Common myeloid progenitor, CD34-positive (primary cell): ENCODE data around the gene GXYLT1.

Experiments
- CTCF ChIA-PET: fragments of 350-600 bp; sonication (Branson Sonifier 250); formaldehyde crosslinking; loops from one replicate; lab custom pipeline; 2021; ENCODE audit warnings: antibody characterized with exemption; lab: Charles Lee
- POLR2A ChIA-PET: fragments of 350-600 bp; sonication (Branson Sonifier 250); formaldehyde crosslinking; loops from one replicate; lab custom pipeline; 2021; ENCODE audit warnings: antibody characterized with exemption; lab: Charles Lee
- DNase-seq, 3 donors: peaks; one replicate each; pipeline versions ENCODE4 v3.0.0 to v3.0.0-alpha.2; 2013
- H3K27ac ChIP-seq, 2 experiments: 1 replicate in 1 of 2; 2 replicates in 1 of 2; pipeline ENCODE4 v1.7.0; 2013; ENCODE audit warnings: inconsistent platforms in 2 of 2, low read length in 2 of 2, mild to moderate bottlenecking in 2 of 2, low read depth in 1 of 2, moderate library complexity in 1 of 2; ENCODE audit not compliant: severe bottlenecking in 2 of 2, insufficient read depth in 1 of 2, poor library complexity in 1 of 2
- H3K27me3 ChIP-seq, 5 experiments: replicated peaks in 2 of 5; 1 replicate in 3 of 5; 2 replicates in 2 of 5; pipeline versions ENCODE4 v1.6.1 to v1.7.0; 2013; ENCODE audit warnings: low read length in 4 of 5, mild to moderate bottlenecking in 2 of 5, moderate library complexity in 2 of 5, inconsistent platforms in 1 of 5; ENCODE audit not compliant: insufficient read depth in 5 of 5, control insufficient read depth in 4 of 5
- H3K36me3 ChIP-seq, 4 experiments: 1 replicate in 2 of 4; 2 replicates in 2 of 4; pipeline versions ENCODE4 v1.6.1 to v1.7.0; 2013; ENCODE audit warnings: low read length in 3 of 4, control low read depth in 1 of 4, mild to moderate bottlenecking in 1 of 4; ENCODE audit not compliant: control insufficient read depth in 4 of 4, insufficient read depth in 4 of 4
- H3K4me1 ChIP-seq, 4 experiments: 1 replicate in 3 of 4; 2 replicates in 1 of 4; pipeline versions ENCODE4 v1.6.1 to v1.7.1; 2013; ENCODE audit warnings: low read length in 3 of 4, mild to moderate bottlenecking in 3 of 4, control low read depth in 1 of 4, inconsistent platforms in 1 of 4, moderate library complexity in 1 of 4; ENCODE audit not compliant: control insufficient read depth in 4 of 4, insufficient read depth in 4 of 4; ENCODE audit errors: control extremely low read depth in 1 of 4
- H3K4me3 ChIP-seq, 7 experiments: 1 replicate in 4 of 7; 2 replicates in 3 of 7; pipeline versions ENCODE4 v1.5.1 to v1.7.0; 2013; ENCODE audit warnings: mild to moderate bottlenecking in 7 of 7, low read length in 6 of 7, moderate library complexity in 6 of 7, inconsistent platforms in 2 of 7, low read depth in 2 of 7, control low read depth in 1 of 7; ENCODE audit not compliant: insufficient read depth in 4 of 7, control insufficient read depth in 1 of 7; ENCODE audit errors: extremely low read depth in 1 of 7
- H3K9me3 ChIP-seq, 5 experiments: 1 replicate in 4 of 5; 2 replicates in 1 of 5; pipeline versions ENCODE4 v1.6.1 to v1.7.1; 2013; ENCODE audit warnings: low read length in 4 of 5, mild to moderate bottlenecking in 2 of 5, inconsistent platforms in 1 of 5, low read depth in 1 of 5, moderate library complexity in 1 of 5; ENCODE audit not compliant: control insufficient read depth in 4 of 5, insufficient read depth in 2 of 5; ENCODE audit errors: control extremely low read depth in 1 of 5
- WGBS: methylation state at CpG from one replicate; pipeline ENCODE4 v1.1.5; 2013; ENCODE audit not compliant: insufficient coverage; 5-methylcytosine and 5-hydroxymethylcytosine counted together

Gene GXYLT1

GRCh38 chr12:42167711-42168110 is 23.0 kb upstream of the GXYLT1 start:
- H3K9me3 ChIP-seq: no peaks in the 10 kb centered on the region
- peaks cover 0 to 8% (median under 1%) of the 10 kb centered on the region in 4 experiments for H3K4me1 ChIP-seq
- WGBS: 100% methylated on average over 4 of the region's 6 CpGs
- no peaks in the 10 kb centered on the region for H3K27me3 ChIP-seq
- ChIA-PET POLR2A (no interaction called here), CTCF (no interaction called here)
- H3K27ac ChIP-seq: no peak overlapping the region
- H3K4me3 ChIP-seq: no peak overlapping the region
- no peak for DNase-seq
- H3K36me3 ChIP-seq: peaks cover 0 to 7% (median 1%) of the 10 kb centered on the region in 4 experiments

DNA sequence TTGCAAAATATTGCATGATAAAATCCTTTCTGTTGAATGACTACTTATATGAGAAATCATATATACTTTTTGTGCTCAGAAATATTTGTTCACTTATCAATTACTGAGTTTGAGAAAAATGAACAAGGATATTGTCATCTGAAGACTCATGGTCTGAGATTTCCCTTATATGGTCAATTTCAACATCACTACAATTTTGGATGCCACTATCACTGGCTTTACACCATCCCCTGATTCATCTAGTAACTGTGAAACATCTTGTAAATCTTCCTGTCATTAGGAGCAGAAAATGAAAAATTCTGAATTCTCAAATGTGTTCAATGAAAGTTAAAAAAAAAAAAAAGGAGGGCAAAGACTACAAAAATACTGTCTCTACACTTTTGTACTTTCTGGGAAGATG is 21.8 kb upstream of the GXYLT1 start:
- H3K4me1 ChIP-seq: peaks cover 0 to 7% (median 0%) of the 10 kb centered on the region in 4 experiments
- no peaks in the 10 kb centered on the region for H3K9me3 ChIP-seq
- POLR2A ChIA-PET: no interaction called here
- H3K27me3 ChIP-seq: no peaks in the 10 kb centered on the region
- H3K27ac ChIP-seq: no peak overlapping the region
- peaks cover 0 to 7% (median 0%) of the 10 kb centered on the region in 4 experiments for H3K36me3 ChIP-seq
- no peak overlapping the region for H3K4me3 ChIP-seq
- DNase-seq: no peak
- CTCF ChIA-PET: interaction anchor here (1.2 kb wide), 1 partner anchor 11 kb away, joined by 3 read pairs; no protein-coding TSS in a partner anchor

DNA sequence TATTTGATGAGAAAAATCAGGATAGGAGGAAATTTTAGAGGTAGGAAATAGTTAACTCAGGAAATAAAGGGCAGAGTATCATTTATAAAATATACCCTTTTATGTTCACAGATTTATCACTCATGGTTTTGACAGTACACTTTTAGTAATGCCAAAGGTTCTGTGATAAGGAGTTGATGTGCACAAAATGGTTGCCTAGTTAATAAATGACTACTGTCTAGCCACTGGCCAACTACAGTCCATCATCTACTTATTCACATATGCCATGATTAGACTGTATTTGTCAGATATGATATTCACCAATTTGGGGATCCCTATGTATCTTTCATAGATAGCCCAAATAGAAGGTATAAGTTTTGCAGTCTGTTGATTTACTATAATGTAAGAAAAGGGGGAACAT is 19.2 kb upstream of the GXYLT1 start:
- no peak for DNase-seq
- H3K4me3 ChIP-seq: no peak overlapping the region
- H3K4me1 ChIP-seq: peaks cover 0 to 6% (median 0%) of the 10 kb centered on the region in 4 experiments
- no peaks in the 10 kb centered on the region for H3K27me3 ChIP-seq
- H3K36me3 ChIP-seq: peaks cover 5 to 15% (median 10%) of the 10 kb centered on the region in 4 experiments
- H3K9me3 ChIP-seq: no peaks in the 10 kb centered on the region
- ChIA-PET POLR2A (no interaction called here), CTCF (interaction anchor here (0.8 to 1.2 kb wide), 2 partner anchors 33 to 53 kb away, joined by 3 read pairs; no protein-coding TSS in a partner anchor)
- no peak overlapping the region for H3K27ac ChIP-seq

GRCh38 chr12:42162965-42163364 is 18.3 kb upstream of the GXYLT1 start:
- no peak for DNase-seq
- H3K27ac ChIP-seq: no peak overlapping the region

GRCh38 chr12:42162193-42162592 is 17.5 kb upstream of the GXYLT1 start:
- CTCF ChIA-PET: interaction anchor here (1.2 to 1.3 kb wide), 2 partner anchors 170 to 210 kb away, joined by 3 read pairs; no protein-coding TSS in a partner anchor
- POLR2A ChIA-PET: interaction anchor here (0.5 kb wide), 1 partner anchor 14 kb away, joined by 5 read pairs; no protein-coding TSS in a partner anchor
- Histone ChIP-seq H3K9me3 (no peaks in the 10 kb centered on the region), H3K4me3 (no peak overlapping the region), H3K27ac (peak overlapping the region in 1 of 2 experiments; percentile 32), H3K4me1 (peaks cover 0 to 6% (median 0%) of the 10 kb centered on the region in 4 experiments), H3K36me3 (peaks cover 4 to 19% (median 9%) of the 10 kb centered on the region in 4 experiments), H3K27me3 (no peaks in the 10 kb centered on the region)
- DNase-seq: no peak

More at GRCh38 chr12:42162965-42163364, 18.3 kb upstream of the GXYLT1 start:
- Histone ChIP-seq H3K27me3 (no peaks in the 10 kb centered on the region), H3K4me1 (peaks cover 0 to 6% (median 0%) of the 10 kb centered on the region in 4 experiments), H3K9me3 (no peaks in the 10 kb centered on the region), H3K4me3 (no peak overlapping the region), H3K36me3 (peaks cover 4 to 15% (median 9%) of the 10 kb centered on the region in 4 experiments)
- POLR2A ChIA-PET: no interaction called here
- WGBS: 80% methylated on average over 1 of the region's 1 CpG
- CTCF ChIA-PET: interaction anchor here (0.8 to 1.3 kb wide), 5 partner anchors 8 to 209 kb away, joined by 3 read pairs; no protein-coding TSS in a partner anchor

- Histone ChIP-seq H3K4me3 (no peak overlapping the region), H3K27ac (no peak overlapping the region), H3K4me1 (peaks cover 0 to 6% (median 0%) of the 10 kb centered on the region in 4 experiments), H3K36me3 (peaks cover 4 to 24% (median 11%) of the 10 kb centered on the region in 4 experiments), H3K9me3 (no peaks in the 10 kb centered on the region), H3K27me3 (no peaks in the 10 kb centered on the region)
- ChIA-PET POLR2A (interaction anchor here (0.7 kb wide), 1 partner anchor 1596 kb away, joined by 3 read pairs; no protein-coding TSS in a partner anchor), CTCF (interaction anchor here (1.3 kb wide), 1 partner anchor 170 kb away, joined by 3 read pairs; no protein-coding TSS in a partner anchor)
- no CpG with 5 or more reads among the region's 1 CpG for whole genome bisulfite sequencing
- DNase-seq: peak in 1 of 3 donors; percentile 25
These were observed 16.9 kb upstream of the GXYLT1 start for GRCh38 chr12:42161529-42161928.

DNA sequence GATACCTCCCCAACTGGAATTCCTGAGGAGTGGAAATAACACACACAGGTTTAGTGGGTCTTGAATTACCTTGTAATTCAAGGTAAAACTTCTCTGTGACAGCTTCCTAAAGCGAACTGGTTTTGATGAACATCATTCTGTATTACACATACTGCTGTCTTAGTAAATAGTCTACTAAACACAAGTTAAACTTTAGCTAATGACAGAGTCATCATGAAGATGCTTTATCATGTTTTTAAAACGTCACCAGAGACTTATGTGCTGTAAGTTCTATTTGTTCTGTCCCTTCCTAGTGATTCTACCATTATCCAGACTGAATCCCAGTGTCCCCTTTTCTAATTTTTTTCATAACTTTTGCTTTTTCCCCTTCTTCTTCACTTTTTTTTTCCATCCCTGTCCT is 11.6 kb upstream of the GXYLT1 start:
- no peak for DNase-seq
- peaks cover 4 to 24% (median 11%) of the 10 kb centered on the region in 4 experiments for H3K36me3 ChIP-seq
- no peak overlapping the region for H3K27ac ChIP-seq
- H3K27me3 ChIP-seq: no peaks in the 10 kb centered on the region
- POLR2A ChIA-PET: interaction anchor here (0.7 kb wide), 1 partner anchor 323 kb away, joined by 3 read pairs; no protein-coding TSS in a partner anchor
- CTCF ChIA-PET: interaction anchor here (1.5 kb wide), 1 partner anchor 9 kb away, joined by 3 read pairs; no protein-coding TSS in a partner anchor
- no peak overlapping the region for H3K4me3 ChIP-seq
- 89% methylated on average over 1 of the region's 2 CpGs for WGBS
- no peaks in the 10 kb centered on the region for H3K9me3 ChIP-seq
- peaks cover 0 to 2% (median 0%) of the 10 kb centered on the region in 4 experiments for H3K4me1 ChIP-seq
